Endothelial cell (in vitro differentiated cells): ENCODE measurements around the gene FBN2. TPM values are rescaled to one million over a fixed set of nuclear protein-coding genes. Genes with fewer than 3 reads are reported as not detected.

Source experiments
- DNase-seq: peaks from one replicate; pipeline ENCODE4 v3.0.0; 2021; ENCODE audit warnings: low spot score
- H3K27ac Mint-ChIP-seq: one replicate; pipeline ENCODE4 v1.8.0; 2021; ENCODE audit warnings: mixed read lengths, inconsistent platforms; ENCODE audit not compliant: unreplicated experiment
- H3K27me3 Mint-ChIP-seq: one replicate; pipeline ENCODE4 v1.8.0; 2021; ENCODE audit warnings: mild to moderate bottlenecking, moderate library complexity, mixed read lengths, inconsistent platforms; ENCODE audit not compliant: unreplicated experiment
- H3K36me3 Mint-ChIP-seq: one replicate; pipeline ENCODE4 v1.8.0; 2021; ENCODE audit warnings: mild to moderate bottlenecking, low read depth, mixed read lengths, inconsistent platforms; ENCODE audit not compliant: unreplicated experiment
- H3K4me1 Mint-ChIP-seq: one replicate; pipeline ENCODE4 v1.8.0; 2021; ENCODE audit warnings: mild to moderate bottlenecking, mixed read lengths, inconsistent platforms; ENCODE audit not compliant: unreplicated experiment
- H3K4me3 Mint-ChIP-seq: one replicate; pipeline ENCODE4 v1.8.0; 2021; ENCODE audit warnings: mild to moderate bottlenecking, mixed read lengths, inconsistent platforms; ENCODE audit not compliant: unreplicated experiment
- H3K9me3 Mint-ChIP-seq: one replicate; pipeline ENCODE4 v1.8.0; 2021; ENCODE audit warnings: mixed read lengths, inconsistent platforms; ENCODE audit not compliant: unreplicated experiment
- total RNA-seq: library from RNA; stranded (reverse); fragmentation: NEBNext Ultra II Directional; extraction: Animal tissue kit (Norgen Biotek cat#: 25700); gene quantifications from one replicate; pipeline ENCODE4 v1.2.1, GENCODE V29; 2021; ENCODE audit not compliant: unreplicated experiment
- TF ChIP-seq, protein P1 (sequence below): fragments of 200-600 bp; sonication (generic); IDR thresholded peaks from one replicate; pipeline ENCODE4 v1.5.0; 2021; ENCODE audit warnings: antibody characterized with exemption; ENCODE audit not compliant: unreplicated experiment

FBN2 gene
- total RNA-seq, 1 donor from 2014 or later = 106 TPM

DNA sequence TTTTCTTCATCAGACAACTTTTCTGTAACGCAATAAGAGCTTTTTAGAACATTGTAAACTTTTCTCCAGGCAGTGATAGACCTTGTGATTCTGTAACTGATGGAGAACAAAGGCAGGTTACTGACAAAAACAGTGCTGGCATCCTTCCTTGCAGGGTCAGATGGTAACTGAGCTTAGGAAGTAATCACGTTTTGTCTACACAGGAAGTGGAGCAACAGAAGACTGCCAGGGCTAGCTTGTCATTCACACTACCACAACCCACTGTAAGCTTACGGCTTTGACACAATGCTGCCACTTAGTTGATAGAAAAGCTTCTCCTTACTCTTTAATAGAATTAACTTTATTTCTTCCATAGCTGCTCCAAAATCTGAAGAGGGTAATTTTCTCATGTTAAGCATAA is 46.8 kb downstream of the FBN2 start:
- peak; percentile 5 for DNase-seq
- peak overlapping the region; percentile 81 for H3K27ac Mint-ChIP-seq
- no peaks in the 10 kb centered on the region for H3K9me3 Mint-ChIP-seq
- H3K36me3 Mint-ChIP-seq = no peaks in the 10 kb centered on the region
- H3K27me3 Mint-ChIP-seq = no peaks in the 10 kb centered on the region
- H3K4me1 Mint-ChIP-seq = peaks cover 18% of the 10 kb centered on the region
- H3K4me3 Mint-ChIP-seq = no peak overlapping the region
- TF ChIP-seq, protein P1, sequence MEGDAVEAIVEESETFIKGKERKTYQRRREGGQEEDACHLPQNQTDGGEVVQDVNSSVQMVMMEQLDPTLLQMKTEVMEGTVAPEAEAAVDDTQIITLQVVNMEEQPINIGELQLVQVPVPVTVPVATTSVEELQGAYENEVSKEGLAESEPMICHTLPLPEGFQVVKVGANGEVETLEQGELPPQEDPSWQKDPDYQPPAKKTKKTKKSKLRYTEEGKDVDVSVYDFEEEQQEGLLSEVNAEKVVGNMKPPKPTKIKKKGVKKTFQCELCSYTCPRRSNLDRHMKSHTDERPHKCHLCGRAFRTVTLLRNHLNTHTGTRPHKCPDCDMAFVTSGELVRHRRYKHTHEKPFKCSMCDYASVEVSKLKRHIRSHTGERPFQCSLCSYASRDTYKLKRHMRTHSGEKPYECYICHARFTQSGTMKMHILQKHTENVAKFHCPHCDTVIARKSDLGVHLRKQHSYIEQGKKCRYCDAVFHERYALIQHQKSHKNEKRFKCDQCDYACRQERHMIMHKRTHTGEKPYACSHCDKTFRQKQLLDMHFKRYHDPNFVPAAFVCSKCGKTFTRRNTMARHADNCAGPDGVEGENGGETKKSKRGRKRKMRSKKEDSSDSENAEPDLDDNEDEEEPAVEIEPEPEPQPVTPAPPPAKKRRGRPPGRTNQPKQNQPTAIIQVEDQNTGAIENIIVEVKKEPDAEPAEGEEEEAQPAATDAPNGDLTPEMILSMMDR = no peak

DNA sequence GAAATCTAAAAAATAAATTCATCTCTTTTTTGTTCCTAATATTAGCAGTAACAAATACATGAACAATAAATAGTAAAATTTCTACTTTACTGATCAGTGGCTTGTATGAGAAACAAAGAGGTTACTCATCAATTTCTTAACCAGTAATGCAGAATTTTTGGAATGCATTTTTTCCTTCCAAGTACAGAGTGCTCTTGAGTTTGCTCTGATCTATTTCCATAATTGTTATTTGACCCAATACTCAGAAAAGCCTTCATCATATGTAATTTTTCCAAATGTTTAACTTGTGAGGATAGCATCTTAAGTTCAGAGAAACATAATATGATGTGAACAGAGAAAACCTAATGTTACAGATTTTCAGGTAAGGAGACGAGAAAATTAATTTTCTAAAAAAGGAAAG is 47.3 kb downstream of the FBN2 start:
- TF ChIP-seq, protein P1 = no peak
- H3K27ac Mint-ChIP-seq = no peak overlapping the region
- H3K36me3 Mint-ChIP-seq = no peaks in the 10 kb centered on the region
- no peaks in the 10 kb centered on the region for H3K27me3 Mint-ChIP-seq
- DNase-seq = no peak
- peaks cover 18% of the 10 kb centered on the region for H3K4me1 Mint-ChIP-seq
- H3K4me3 Mint-ChIP-seq = no peak overlapping the region
- no peaks in the 10 kb centered on the region for H3K9me3 Mint-ChIP-seq

DNA sequence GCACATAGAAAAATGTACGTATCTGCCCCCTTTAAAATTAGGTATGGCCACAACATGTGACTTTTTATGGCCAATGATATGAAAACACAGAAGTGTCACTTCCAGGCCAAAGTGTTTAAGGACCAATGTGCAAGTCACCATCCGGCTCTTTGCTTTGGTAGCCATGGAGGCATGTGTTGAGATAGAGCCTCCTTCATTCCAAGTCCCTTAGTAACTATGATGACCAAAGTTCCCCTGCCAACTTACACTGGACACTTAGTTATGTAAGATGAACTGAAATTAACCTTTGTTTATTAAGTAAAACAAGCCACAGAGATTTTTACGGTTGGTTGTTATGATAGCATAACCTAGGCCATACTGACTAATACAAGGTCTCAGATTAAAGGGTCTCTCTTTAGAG is 51.0 kb downstream of the FBN2 start:
- no peak overlapping the region for H3K27ac Mint-ChIP-seq
- H3K27me3 Mint-ChIP-seq = no peaks in the 10 kb centered on the region
- H3K36me3 Mint-ChIP-seq = no peaks in the 10 kb centered on the region
- TF ChIP-seq, protein P1 = no peak
- H3K4me1 Mint-ChIP-seq = peaks cover 8% of the 10 kb centered on the region
- H3K9me3 Mint-ChIP-seq = no peaks in the 10 kb centered on the region
- no peak for DNase-seq
- H3K4me3 Mint-ChIP-seq = no peak overlapping the region

DNA sequence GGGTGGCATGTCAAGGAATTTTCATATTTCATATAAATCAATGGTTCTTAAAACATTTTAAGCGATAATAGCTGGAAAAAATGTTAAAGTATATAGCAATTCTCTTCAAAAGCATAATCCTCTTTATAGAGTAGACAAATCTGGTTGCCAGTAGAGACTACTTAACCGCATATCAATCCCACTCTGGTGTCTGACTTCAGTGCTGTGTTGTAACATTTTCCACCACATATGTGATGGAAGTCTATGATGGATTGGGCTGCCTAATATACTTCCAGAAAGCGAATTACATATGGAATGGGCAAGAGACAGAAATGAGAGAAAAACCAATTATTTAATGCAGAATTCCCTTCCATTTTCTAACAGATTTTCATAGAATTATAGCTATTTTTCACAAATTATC is 54.3 kb downstream of the FBN2 start:
- Mint-ChIP-seq H3K4me1 (no peaks in the 10 kb centered on the region), H3K36me3 (no peaks in the 10 kb centered on the region), H3K4me3 (no peak overlapping the region), H3K9me3 (no peaks in the 10 kb centered on the region), H3K27me3 (no peaks in the 10 kb centered on the region), H3K27ac (no peak overlapping the region)
- DNase-seq = no peak
- TF ChIP-seq, protein P1 = no peak

DNA sequence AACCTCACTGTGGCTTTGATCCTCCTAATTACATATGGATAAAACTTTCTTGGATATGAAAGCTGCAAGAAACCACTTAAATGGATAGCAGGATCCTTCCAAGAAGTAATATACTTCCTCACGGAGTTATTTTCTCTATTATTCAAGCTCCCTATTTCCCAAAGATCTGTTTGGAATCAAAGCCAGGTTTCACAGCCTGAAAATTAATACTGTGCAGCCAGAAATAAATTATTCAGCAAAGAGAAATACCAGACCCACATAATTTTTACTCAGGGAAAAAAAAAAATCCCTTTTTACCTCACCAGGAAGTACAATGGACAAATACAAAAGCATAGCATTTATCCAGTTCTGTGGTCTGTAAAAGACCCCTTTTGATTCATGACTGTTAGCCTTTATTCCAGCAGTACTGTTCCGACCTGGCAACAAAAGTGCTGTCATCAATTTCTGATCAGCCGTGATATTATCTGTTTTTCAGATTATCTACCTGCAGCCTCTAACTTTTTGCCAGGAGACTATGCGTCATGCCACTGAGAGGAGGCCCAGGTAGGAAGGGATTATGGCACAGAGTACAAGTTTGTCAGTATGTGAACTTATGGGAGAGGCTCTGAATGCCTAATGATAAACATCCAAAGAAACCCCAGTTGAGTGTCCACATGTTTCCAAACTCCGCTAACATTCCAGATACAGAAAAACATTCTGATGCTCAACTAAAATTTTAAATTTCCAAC is 57.0 kb downstream of the FBN2 start:
- H3K4me3 Mint-ChIP-seq = no peak overlapping the region
- H3K9me3 Mint-ChIP-seq = no peaks in the 10 kb centered on the region
- no peaks in the 10 kb centered on the region for H3K27me3 Mint-ChIP-seq
- H3K27ac Mint-ChIP-seq = no peak overlapping the region
- DNase-seq = no peak
- H3K4me1 Mint-ChIP-seq = no peaks in the 10 kb centered on the region
- TF ChIP-seq, protein P1 = no peak
- no peaks in the 10 kb centered on the region for H3K36me3 Mint-ChIP-seq
